Measurements from ENCODE around the gene NFKBIZ.

The NFKBIZ gene

GRCh38 chr3:101854608-101855304 is 5.4 kb downstream of the NFKBIZ start:
- H3K4me3 ChIP-seq, result peak overlapping the region; percentile 87
- H3K27ac ChIP-seq, result peak overlapping the region in 1 of 2 donors; percentile 13

GRCh38 chr3:101857301-101857741 is 8.0 kb downstream of the NFKBIZ start:
- H3K4me3 ChIP-seq, result peak overlapping the region; percentile 54
- DNase-seq (ENCODE audit: low spot score), result no peak
- TF ChIP-seq CTCF (IDR thresholded peaks at IDR 0.05), result no peak
- H3K27ac ChIP-seq, result peak overlapping the region in 1 of 2 donors; percentile 55

More at GRCh38 chr3:101854608-101855304, 5.4 kb downstream of the NFKBIZ start:
- DNase-seq (ENCODE audit: low spot score), result no peak
- TF ChIP-seq CTCF (IDR thresholded peaks at IDR 0.05), result no peak

- Histone ChIP-seq H3K4me3 (peak overlapping the region; percentile 54), H3K27ac (no peak overlapping the region)
- DNase-seq (ENCODE audit: low spot score), result no peak
- no peak for TF ChIP-seq CTCF (IDR thresholded peaks at IDR 0.05)
Measured at GRCh38 chr3:101858464-101859030, 9.2 kb downstream of the NFKBIZ start.

GRCh38 chr3:101859882-101860448 is 10.7 kb downstream of the NFKBIZ start:
- no peak for TF ChIP-seq CTCF (IDR thresholded peaks at IDR 0.05)
- DNase-seq (ENCODE audit: low spot score), result no peak
- H3K4me3 ChIP-seq, result no peak overlapping the region
- no peak overlapping the region for H3K27ac ChIP-seq

GRCh38 chr3:101861212-101861788 is 12.0 kb downstream of the NFKBIZ start:
- no peak overlapping the region for H3K4me3 ChIP-seq
- TF ChIP-seq CTCF (IDR thresholded peaks at IDR 0.05), result no peak
- H3K27ac ChIP-seq, result no peak overlapping the region
- no peak for DNase-seq (ENCODE audit: low spot score)

- H3K27ac ChIP-seq, result no peak overlapping the region
- DNase-seq (ENCODE audit: low spot score), result no peak
- no peak overlapping the region for H3K4me3 ChIP-seq
- TF ChIP-seq CTCF (IDR thresholded peaks at IDR 0.05), result no peak
Measured at GRCh38 chr3:101861789-101862415, 12.6 kb downstream of the NFKBIZ start.

Data from coronary artery (tissue), 2 donors.